T-helper 17 cell (primary cell): ENCODE data around the gene MAPT. TPM values are rescaled to one million over a fixed set of nuclear protein-coding genes. Genes with fewer than 3 reads are reported as not detected.

Source experiments
- ATAC-seq: fragments of 150-1000 bp; cut with Tn5 transposase; 2 replicates; pipeline ENCODE4 v1.10.0; 2021; ENCODE audit warnings: mild to moderate bottlenecking, moderate library complexity
- DNase-seq, 3 donors: peaks; one replicate each; pipeline versions ENCODE4 v3.0.0 to v3.0.0-alpha.2; 2020 to 2021
- H3K9me3 ChIP-seq: one replicate; pipeline ENCODE4 v1.7.0; 2013; ENCODE audit warnings: low read length, mild to moderate bottlenecking; ENCODE audit not compliant: control insufficient read depth, poor library complexity, severe bottlenecking
- H3K27ac Mint-ChIP-seq: one replicate; pipeline ENCODE4 v1.8.0; 2022; ENCODE audit warnings: mild to moderate bottlenecking, moderate library complexity, mixed read lengths
- H3K27me3 Mint-ChIP-seq: one replicate; pipeline ENCODE4 v1.8.0; 2022; ENCODE audit warnings: mixed read lengths
- H3K36me3 Mint-ChIP-seq: one replicate; pipeline ENCODE4 v1.8.0; 2022; ENCODE audit warnings: low read depth, mixed read lengths
- H3K4me1 Mint-ChIP-seq: one replicate; pipeline ENCODE4 v1.8.0; 2022; ENCODE audit warnings: mild to moderate bottlenecking, mixed read lengths
- H3K4me3 Mint-ChIP-seq: one replicate; pipeline ENCODE4 v1.8.0; 2022; ENCODE audit warnings: mild to moderate bottlenecking, moderate library complexity, mixed read lengths
- total RNA-seq, 4 donors: library from RNA in 2 of 4; stranded (reverse) in 2 of 4; gene quantifications; one replicate each; pipeline ENCODE4 v1.2.3 and lab custom pipeline; 2022 to 2026

Gene MAPT
- total RNA-seq, 2 donors from 2014 or later, result 1.2 to 2.3 TPM

DNA sequence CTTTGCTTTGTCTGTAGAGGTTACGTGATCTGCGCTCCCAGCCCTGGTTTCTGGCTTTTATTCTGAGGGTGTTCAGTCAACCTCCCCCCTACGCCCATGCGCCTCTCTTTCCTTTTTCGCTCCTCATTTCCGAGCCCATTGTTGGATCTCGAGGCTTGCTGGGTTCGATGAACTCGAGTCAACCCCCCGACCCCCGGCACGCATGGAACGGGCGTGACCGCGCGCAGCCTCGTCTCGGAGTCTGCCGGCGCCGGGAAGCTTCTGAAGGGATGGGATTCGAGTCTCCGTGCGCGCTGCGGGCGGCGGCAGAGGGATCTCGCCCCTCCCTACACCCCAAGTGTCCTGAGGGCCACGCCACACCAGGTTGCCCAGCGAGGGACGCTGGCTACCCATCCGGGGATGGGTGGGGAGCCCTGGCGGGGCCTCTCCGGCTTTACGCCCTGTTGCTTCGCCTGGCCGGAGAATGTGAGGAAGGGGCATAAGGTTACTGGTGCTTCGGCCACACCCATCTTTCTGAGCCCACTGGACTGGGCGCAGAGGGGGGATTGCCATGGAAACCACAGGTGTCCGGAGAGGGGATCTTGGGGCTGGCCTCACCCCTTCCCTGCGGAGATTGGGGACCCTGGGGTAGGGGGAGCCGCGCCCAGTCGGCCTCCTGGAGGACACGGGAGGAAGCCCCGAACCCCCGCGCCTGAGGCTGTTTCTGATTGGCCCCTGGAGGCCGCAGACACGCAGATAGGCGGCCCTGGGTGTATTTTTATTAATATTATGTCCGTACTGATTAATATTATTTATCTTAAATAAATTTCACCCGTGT lies 1.8 kb downstream of the MAPT start:
- ATAC-seq (no peak), DNase-seq (no peak)
- H3K9me3 ChIP-seq, result no peaks in the 10 kb centered on the region
- H3K27ac Mint-ChIP-seq, result no peak overlapping the region
- peaks cover 35% of the 10 kb centered on the region for H3K27me3 Mint-ChIP-seq
- H3K36me3 Mint-ChIP-seq, result no peaks in the 10 kb centered on the region
- H3K4me1 Mint-ChIP-seq, result peaks cover 13% of the 10 kb centered on the region
- peak overlapping the region; percentile 88 for H3K4me3 Mint-ChIP-seq

DNA sequence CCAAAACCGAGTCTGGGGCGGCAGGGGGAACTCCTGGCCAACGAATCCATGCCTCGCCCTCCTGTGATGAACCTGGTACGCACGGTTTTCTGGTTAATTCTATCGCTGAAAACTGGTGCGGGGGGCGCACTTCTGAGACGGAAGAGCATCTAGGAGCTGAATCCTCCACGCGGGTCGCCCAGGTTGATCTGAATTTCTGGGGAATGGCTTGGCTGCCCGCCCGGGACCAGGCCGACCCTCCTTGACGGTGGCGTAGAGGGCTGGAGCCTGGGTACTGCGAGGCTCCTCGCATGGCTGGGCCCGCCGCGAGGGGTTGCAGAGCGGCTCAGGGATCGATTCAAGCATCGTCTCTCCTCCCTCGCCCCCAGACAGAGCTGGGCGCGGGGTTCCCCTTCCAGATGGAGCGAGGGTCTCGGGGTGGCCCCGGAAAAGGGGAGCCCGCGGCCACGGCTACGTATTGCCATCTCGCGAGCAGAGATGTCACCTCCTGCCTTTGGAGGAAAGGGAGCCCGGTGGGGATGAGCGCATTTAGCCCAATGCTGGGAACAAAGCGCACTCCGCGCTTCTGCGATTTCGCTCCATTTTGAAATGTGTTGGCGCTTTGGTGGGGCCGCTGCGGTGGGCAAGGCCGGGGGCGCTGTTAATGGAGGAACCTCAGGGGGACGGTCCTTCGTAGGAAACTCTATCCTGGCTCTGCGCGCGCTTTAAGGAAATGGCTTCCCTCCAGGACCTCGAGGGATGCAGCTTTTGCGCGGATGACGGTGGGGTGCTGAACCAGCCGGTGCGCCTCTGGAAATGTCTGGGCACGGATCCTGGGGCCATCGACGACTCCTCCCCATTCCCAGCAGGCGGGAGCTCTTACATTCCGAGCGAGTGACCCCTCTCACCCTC lies 2.7 kb downstream of the MAPT start:
- no peaks in the 10 kb centered on the region for H3K9me3 ChIP-seq
- Mint-ChIP-seq H3K36me3 (no peaks in the 10 kb centered on the region), H3K4me1 (peaks cover 13% of the 10 kb centered on the region), H3K27ac (no peak overlapping the region), H3K27me3 (peaks cover 39% of the 10 kb centered on the region), H3K4me3 (peak overlapping the region; percentile 88)
- ATAC-seq (no peak), DNase-seq (no peak)

- ATAC-seq (no peak), DNase-seq (no peak)
- peaks cover 13% of the 10 kb centered on the region for H3K4me1 Mint-ChIP-seq
- H3K27ac Mint-ChIP-seq, result no peak overlapping the region
- peaks cover 49% of the 10 kb centered on the region for H3K27me3 Mint-ChIP-seq
- no peaks in the 10 kb centered on the region for H3K36me3 Mint-ChIP-seq
- no peaks in the 10 kb centered on the region for H3K9me3 ChIP-seq
- H3K4me3 Mint-ChIP-seq, result no peak overlapping the region
Observed at GRCh38 chr17:45900136-45900535, 5.8 kb downstream of the MAPT start.

- H3K4me3 Mint-ChIP-seq, result no peak overlapping the region
- H3K27me3 Mint-ChIP-seq, result peaks cover 49% of the 10 kb centered on the region
- ATAC-seq (no peak), DNase-seq (no peak)
- H3K27ac Mint-ChIP-seq, result no peak overlapping the region
- peaks cover 13% of the 10 kb centered on the region for H3K4me1 Mint-ChIP-seq
- no peaks in the 10 kb centered on the region for H3K9me3 ChIP-seq
- H3K36me3 Mint-ChIP-seq, result no peaks in the 10 kb centered on the region
Observed at GRCh38 chr17:45900723-45901415, 6.5 kb downstream of the MAPT start.

DNA sequence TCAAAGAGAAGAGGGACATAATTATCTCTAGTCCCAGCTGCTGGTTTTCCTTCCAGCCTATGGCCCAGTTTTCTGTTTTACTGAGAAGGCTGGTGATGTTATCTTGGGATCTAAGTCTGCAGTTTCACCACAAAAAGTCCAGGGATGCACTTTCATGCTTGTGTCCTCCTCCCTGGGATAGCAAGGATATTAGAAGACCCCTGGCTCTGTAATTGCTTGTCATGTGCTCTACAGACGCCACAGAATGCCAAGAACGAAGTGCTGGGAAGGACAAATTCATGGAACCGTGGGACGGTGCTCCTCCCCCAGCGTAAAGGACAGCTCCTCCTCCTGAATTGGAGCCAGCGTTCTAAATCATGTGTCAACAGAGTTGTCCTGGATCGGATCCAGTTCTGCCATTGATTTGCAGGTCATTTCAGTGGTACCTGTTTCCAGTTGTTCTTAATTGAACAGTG lies 8.6 kb downstream of the MAPT start:
- no peak for ATAC-seq
- Mint-ChIP-seq H3K4me1 (peaks cover 18% of the 10 kb centered on the region), H3K27me3 (peaks cover 56% of the 10 kb centered on the region), H3K36me3 (peaks cover 3% of the 10 kb centered on the region), H3K4me3 (no peak overlapping the region), H3K27ac (no peak overlapping the region)
- no peak for DNase-seq
- H3K9me3 ChIP-seq, result no peaks in the 10 kb centered on the region

DNA sequence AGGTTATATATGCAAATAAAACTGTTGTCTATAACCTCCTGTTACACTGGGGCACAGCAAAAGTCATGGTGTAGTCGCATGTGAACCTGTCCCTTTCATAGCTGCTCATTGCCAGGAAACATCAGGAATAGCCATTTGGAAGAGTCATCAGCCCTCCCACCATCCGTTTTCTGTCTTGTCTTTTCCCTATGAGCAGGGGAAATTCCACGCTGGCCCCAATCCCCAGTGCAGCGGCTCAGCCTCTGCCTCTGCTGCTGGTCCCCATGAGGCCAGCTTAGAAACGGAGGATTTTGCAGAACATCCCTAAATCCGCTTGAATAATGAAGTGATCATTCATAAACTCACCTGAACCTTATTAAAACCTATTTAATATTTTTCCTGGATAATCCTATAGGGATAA lies 10.5 kb downstream of the MAPT start:
- H3K27me3 Mint-ChIP-seq, result peaks cover 39% of the 10 kb centered on the region
- DNase-seq (no peak), ATAC-seq (no peak)
- H3K36me3 Mint-ChIP-seq, result peaks cover 3% of the 10 kb centered on the region
- no peaks in the 10 kb centered on the region for H3K9me3 ChIP-seq
- peaks cover 10% of the 10 kb centered on the region for H3K4me1 Mint-ChIP-seq
- no peak overlapping the region for H3K27ac Mint-ChIP-seq
- H3K4me3 Mint-ChIP-seq, result no peak overlapping the region

- Mint-ChIP-seq H3K4me3 (no peak overlapping the region), H3K27me3 (peaks cover 33% of the 10 kb centered on the region), H3K4me1 (peaks cover 10% of the 10 kb centered on the region)
Observed at GRCh38 chr17:45905814-45906213, 11.5 kb downstream of the MAPT start.

GRCh38 chr17:45906237-45906636 lies 11.9 kb downstream of the MAPT start:
- no peaks in the 10 kb centered on the region for H3K9me3 ChIP-seq
- H3K4me3 Mint-ChIP-seq, result no peak overlapping the region
- H3K36me3 Mint-ChIP-seq, result peaks cover 3% of the 10 kb centered on the region
- no peak overlapping the region for H3K27ac Mint-ChIP-seq
- DNase-seq (no peak), ATAC-seq (no peak)
- peaks cover 29% of the 10 kb centered on the region for H3K27me3 Mint-ChIP-seq
- peaks cover 10% of the 10 kb centered on the region for H3K4me1 Mint-ChIP-seq

More at GRCh38 chr17:45905814-45906213, 11.5 kb downstream of the MAPT start:
- H3K27ac Mint-ChIP-seq, result no peak overlapping the region
- DNase-seq (no peak), ATAC-seq (no peak)
- peaks cover 3% of the 10 kb centered on the region for H3K36me3 Mint-ChIP-seq
- no peaks in the 10 kb centered on the region for H3K9me3 ChIP-seq

GRCh38 chr17:45906927-45907622 lies 12.7 kb downstream of the MAPT start:
- H3K4me3 Mint-ChIP-seq, result peak overlapping the region; percentile 50
- DNase-seq (no peak), ATAC-seq (no peak)
- H3K4me1 Mint-ChIP-seq, result peaks cover 10% of the 10 kb centered on the region
- no peak overlapping the region for H3K27ac Mint-ChIP-seq
- H3K36me3 Mint-ChIP-seq, result peaks cover 3% of the 10 kb centered on the region
- H3K9me3 ChIP-seq, result no peaks in the 10 kb centered on the region
- peaks cover 25% of the 10 kb centered on the region for H3K27me3 Mint-ChIP-seq

- no peak for DNase-seq
- Mint-ChIP-seq H3K36me3 (peaks cover 3% of the 10 kb centered on the region), H3K4me3 (no peak overlapping the region), H3K27ac (no peak overlapping the region), H3K4me1 (peaks cover 10% of the 10 kb centered on the region), H3K27me3 (peaks cover 17% of the 10 kb centered on the region)
- H3K9me3 ChIP-seq, result no peaks in the 10 kb centered on the region
- no peak for ATAC-seq
Observed at GRCh38 chr17:45907750-45908395, 13.5 kb downstream of the MAPT start.

GRCh38 chr17:45908460-45908859 lies 14.1 kb downstream of the MAPT start:
- H3K36me3 Mint-ChIP-seq, result peaks cover 3% of the 10 kb centered on the region
- DNase-seq (no peak), ATAC-seq (no peak)
- no peaks in the 10 kb centered on the region for H3K9me3 ChIP-seq
- H3K4me3 Mint-ChIP-seq, result no peak overlapping the region
- H3K27ac Mint-ChIP-seq, result no peak overlapping the region
- peaks cover 10% of the 10 kb centered on the region for H3K4me1 Mint-ChIP-seq
- peaks cover 15% of the 10 kb centered on the region for H3K27me3 Mint-ChIP-seq

GRCh38 chr17:45908935-45909334 lies 14.6 kb downstream of the MAPT start:
- no peak for ATAC-seq
- Mint-ChIP-seq H3K27me3 (peaks cover 15% of the 10 kb centered on the region), H3K27ac (no peak overlapping the region), H3K4me3 (no peak overlapping the region), H3K4me1 (peaks cover 10% of the 10 kb centered on the region), H3K36me3 (peaks cover 3% of the 10 kb centered on the region)
- no peak for DNase-seq
- H3K9me3 ChIP-seq, result no peaks in the 10 kb centered on the region
